Measurements from ENCODE around the gene HES7. TPM values are rescaled to one million over a fixed set of nuclear protein-coding genes. Genes with fewer than 3 reads are reported as not detected.

The HES7 gene
- total and polyA plus RNA-seq, 9 of the 15 experiments (the other 6 are each of a cell fraction or from before 2014, with no cell fraction given), result 0.03 to 1.7 (median 0.14) TPM; not detected in 1

GRCh38 chr17:8121681-8122421 lies 2.1 kb downstream of the HES7 start (continued):
- peak; percentile 59 to 89 (median 79); a peak in 5 of 6 replicates for TF ChIP-seq CTCF (IDR thresholded peaks at IDR 0.05 in 2 of 3, conservative IDR thresholded peaks at IDR 0.05 in 1 of 3; ENCODE audit: insufficient read depth in 2 of 3, low read depth in 1 of 3, low read length in 3 of 3)
- TF ChIP-seq FOS (IDR thresholded peaks at IDR 0.05; ENCODE audit: extremely low read depth, insufficient read length), result no peak
- no peak for TF ChIP-seq HINFP (tag; conservative IDR thresholded peaks at IDR 0.05; ENCODE audit: low read depth)
- TF ChIP-seq DDX20 (tag; IDR thresholded peaks at IDR 0.05; ENCODE audit: low read depth), result no peak
- no peak for TF ChIP-seq ZNF253 (CRISPR knock-in tag; conservative IDR thresholded peaks at IDR 0.05)
- no peak for TF ChIP-seq RAD51 (IDR thresholded peaks at IDR 0.05; ENCODE audit: borderline replicate concordance, low read depth)
- no peak for TF ChIP-seq ATF1 (CRISPR knock-in tag; IDR thresholded peaks at IDR 0.05)
- TF ChIP-seq ATF1 (tag; IDR thresholded peaks at IDR 0.05), result no peak
- TF ChIP-seq RBM25 (IDR thresholded peaks at IDR 0.05; ENCODE audit: low read depth, low read length, severe bottlenecking), result peak; percentile 38
- TF ChIP-seq STAG1 (CRISPR knock-in tag; IDR thresholded peaks at IDR 0.05; ENCODE audit: borderline replicate concordance), result peak; percentile 77; the same call in 1 of the 2 replicates
- no peak for TF ChIP-seq YBX1 (IDR thresholded peaks at IDR 0.05)
- no peak for TF ChIP-seq ZNF57 (CRISPR knock-in tag; IDR thresholded peaks at IDR 0.05)
- no peak for TF ChIP-seq THAP7 (CRISPR knock-in tag; IDR thresholded peaks at IDR 0.05)
- peak; percentile 32 for TF ChIP-seq SAP30 (IDR thresholded peaks at IDR 0.05; ENCODE audit: borderline replicate concordance, insufficient read depth, low read depth, low read length, poor library complexity, severe bottlenecking)
- no peak for TF ChIP-seq ETS2 (tag; IDR thresholded peaks at IDR 0.05; ENCODE audit: borderline replicate concordance, poor library complexity, severe bottlenecking)

All from K562 (cell line).